GM19043 (cell line): Measurements from ENCODE around the gene ACSS1.

ENCODE experiments used
- ATAC-seq: cut with Tn5 transposase; IDR thresholded peaks from one replicate; pipeline ENCODE4 v1.9.1; 2021; ENCODE audit warnings: low read depth; ENCODE audit not compliant: unreplicated experiment

Gene ACSS1

DNA sequence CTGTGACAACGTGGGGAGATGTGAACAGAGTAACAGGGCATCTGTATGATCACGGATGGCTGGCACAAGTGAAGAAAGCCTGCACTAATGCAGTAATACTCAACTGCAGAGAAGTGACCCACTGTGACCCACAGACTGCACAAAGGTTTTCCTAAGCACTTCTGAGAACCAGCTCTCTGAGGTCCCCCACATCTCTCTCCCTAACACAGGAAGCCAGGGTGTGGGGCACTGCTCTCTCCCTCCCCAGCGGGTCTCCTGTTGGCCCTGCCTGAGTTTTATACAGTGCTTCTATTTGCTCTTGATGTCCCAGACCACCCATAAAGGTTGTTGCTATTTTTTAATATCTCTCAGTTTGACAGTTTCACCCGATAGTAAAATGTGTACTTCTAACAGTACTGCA lies 76.7 kb downstream of the ACSS1 start:
- ATAC-seq, result no peak

DNA sequence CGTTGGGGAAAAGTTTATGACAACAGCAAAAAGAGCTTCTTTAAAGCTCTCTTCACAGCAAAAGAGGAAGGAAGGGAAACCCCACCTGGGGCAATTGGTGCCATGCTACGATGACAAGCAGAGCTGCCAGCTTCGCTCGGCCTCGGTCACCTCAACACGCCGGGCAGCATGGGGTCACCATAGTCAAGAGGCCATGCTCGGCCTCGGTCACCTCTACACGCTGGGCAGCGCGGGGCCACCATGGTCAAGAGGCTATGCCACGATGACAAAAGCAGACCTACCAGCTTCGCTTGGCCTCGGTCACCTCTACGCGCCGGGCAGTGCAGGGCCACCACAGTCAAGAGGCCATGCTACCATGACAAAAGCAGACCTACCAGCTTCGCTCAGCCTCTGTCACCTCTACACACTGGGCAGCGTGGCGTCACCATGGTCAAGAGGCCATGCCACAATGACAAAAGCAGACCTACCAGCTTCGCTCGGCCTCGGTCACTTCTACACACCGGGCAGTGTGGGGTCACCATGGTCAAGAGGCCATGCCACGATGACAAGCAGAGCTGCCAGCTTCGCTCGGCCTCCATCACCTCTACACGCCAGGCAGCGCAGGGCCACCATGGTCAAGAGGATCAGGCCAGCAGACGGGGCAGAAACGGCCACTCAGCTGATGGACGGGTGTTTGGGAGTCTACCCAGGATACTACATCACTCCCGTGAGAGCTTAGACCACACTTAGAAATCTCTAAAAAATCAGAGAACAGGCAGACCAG lies 77.5 kb downstream of the ACSS1 start:
- no peak for ATAC-seq

DNA sequence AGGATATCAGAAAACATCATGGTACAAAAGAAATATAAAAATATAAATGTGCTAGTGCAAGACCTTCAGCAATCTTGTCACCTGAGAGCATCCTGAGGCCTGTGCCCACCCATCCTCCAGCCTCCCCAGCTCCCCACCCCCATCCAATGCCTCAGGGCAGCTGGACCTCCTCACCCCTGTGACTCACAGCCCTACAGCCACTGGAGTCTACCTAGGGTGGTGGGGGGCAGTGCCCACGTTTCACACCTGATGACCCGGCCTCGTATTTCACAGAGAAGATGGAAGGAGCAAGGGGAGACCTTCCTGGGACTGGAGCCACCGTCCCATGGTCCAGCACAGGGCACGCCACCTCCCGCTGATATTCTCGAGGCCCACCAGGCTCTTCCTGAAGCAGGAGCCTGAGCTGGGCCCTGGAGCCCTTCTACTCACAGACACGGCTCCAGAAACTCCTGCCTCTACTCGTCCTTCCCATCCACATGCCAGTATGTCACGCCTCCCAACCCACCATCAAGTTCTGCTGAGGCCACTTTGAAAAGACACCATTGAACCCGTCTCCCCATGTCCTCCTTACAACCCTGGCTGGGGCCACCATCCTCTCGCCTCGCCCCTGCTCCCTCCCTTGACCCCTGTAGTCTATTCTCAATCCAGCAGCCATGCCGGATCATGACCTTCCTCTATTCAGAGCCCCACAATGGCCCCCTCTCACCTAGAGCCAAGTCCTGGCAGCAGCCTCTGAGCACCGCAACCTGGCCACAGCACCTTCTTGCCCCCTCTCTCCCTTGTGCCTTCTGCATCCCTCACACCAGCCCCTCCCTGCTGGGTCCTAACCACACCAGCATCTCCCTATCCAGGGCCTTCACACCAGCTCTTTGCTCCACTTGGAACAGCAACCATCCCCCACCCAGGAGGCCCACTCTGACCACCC lies 78.6 kb downstream of the ACSS1 start:
- no peak for ATAC-seq

- ATAC-seq, result no peak
Measured at GRCh38 chr20:24978513-24978912, 79.4 kb downstream of the ACSS1 start.

DNA sequence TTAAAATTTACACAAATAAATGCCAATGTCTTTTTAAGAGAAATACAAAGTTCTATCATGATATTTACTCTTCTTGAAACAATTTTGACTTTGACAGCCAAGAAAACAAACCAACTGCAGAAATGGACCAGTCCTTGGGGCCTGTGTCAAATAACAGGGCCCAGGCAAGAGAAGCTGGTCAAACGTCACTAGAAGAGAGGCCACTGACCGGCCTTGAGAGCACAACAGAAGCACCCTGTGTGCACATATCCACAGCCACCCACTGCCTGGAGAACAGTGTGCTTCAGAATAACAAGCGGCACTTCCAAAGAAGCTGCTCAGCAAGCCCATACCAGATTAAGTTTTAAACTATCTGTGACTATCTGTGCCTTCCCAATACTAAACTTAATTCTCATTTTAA lies 80.1 kb downstream of the ACSS1 start:
- ATAC-seq, result no peak

- no peak for ATAC-seq
Measured at GRCh38 chr20:24977336-24977735, 80.6 kb downstream of the ACSS1 start.

- no peak for ATAC-seq
Measured at GRCh38 chr20:24972341-24972740, 85.6 kb downstream of the ACSS1 start.

- ATAC-seq, result no peak
Measured at GRCh38 chr20:24971376-24972101, 86.4 kb downstream of the ACSS1 start.

DNA sequence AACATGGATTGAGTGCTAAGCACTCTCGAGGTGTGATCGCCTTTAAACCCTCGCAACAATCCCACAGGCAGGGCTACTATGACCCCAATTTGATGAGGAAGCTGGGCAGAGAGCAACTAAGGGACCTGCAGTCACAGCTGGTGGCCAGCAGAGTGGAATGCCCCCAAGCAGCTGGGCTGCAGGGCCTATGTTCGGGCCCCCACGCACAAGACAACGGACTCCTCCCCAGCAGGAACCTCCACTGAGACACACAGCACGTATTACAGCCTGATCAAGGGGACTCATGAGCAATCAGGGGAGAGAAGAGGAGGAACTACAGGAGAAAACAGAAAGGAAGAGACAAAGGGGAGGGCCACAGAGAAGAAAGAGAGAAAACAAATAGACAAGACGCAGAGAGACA lies 87.2 kb downstream of the ACSS1 start:
- ATAC-seq, result no peak

GRCh38 chr20:24970030-24970553 lies 87.8 kb downstream of the ACSS1 start:
- no peak for ATAC-seq

- ATAC-seq, result no peak
Measured at GRCh38 chr20:24969186-24970029, 88.5 kb downstream of the ACSS1 start.

DNA sequence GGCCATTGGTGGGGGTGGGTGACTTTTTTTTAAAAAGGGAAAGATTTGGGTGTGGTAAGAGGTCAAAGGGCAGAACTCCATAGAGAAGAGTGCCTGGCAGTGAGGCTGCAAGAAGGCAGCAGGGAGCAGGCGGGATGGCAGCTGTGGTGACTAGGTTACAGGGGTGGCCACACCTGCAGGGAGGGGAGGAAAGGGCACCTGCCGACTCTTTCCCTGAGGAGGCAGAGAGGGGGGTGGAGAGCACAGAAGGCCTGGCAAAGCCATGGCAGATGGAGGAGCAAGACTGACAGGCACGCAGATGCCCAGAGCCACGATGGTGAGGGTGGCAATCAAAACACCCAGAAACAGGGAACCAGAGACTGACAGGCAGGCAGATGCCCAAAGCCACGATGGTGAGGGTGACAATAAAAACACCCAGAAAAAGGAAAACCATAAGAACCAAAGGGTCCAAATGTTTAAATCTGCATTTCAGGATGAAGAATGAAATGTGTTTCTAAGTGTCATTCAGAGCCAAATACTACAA lies 89.6 kb downstream of the ACSS1 start:
- no peak for ATAC-seq

- ATAC-seq, result no peak
Measured at GRCh38 chr20:24966317-24967012, 91.5 kb downstream of the ACSS1 start.

DNA sequence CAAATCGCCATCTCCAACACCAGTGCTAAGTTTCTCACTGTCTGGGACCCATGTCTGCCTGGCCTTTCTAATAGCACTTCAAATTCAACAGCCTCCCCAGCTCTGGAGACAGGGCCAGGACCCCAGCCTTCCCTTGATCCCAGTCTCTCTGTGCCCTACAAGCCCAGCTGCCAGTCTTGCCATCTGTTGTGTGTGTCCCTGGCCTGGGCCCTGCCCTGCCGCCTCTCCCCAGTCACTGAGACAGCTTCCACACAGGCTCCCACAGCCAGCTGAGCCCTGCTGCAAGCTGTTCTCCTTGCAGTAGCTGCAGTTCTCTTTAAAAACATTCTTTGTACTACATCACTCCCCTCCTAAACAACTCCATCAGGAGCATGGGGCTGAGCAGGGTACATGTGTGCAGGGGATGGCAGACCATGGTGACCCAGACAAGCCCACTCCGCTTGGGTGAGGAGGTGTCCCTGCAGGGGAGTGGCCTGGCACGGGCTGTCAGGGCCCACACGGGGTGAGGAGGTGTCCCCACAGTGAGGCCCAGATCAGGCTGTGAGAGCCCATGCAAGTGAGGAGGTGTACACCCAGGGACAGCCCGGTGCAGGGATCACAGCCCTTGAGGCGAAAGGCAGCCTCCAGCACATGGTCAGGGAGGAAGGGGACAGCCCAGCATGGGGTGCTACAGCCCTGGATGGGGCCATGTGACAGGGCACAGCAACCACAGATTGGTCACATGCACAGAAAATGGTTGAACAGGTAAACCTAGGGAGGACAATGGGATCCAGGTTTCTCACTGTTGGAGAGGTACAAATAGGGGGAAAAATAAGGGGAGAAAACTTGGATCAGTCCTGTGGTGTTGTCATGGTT lies 92.6 kb downstream of the ACSS1 start:
- ATAC-seq, result no peak

- no peak for ATAC-seq
Measured at GRCh38 chr20:24964506-24964840, 93.5 kb downstream of the ACSS1 start.

GRCh38 chr20:24963672-24964505 lies 94.0 kb downstream of the ACSS1 start:
- no peak for ATAC-seq

DNA sequence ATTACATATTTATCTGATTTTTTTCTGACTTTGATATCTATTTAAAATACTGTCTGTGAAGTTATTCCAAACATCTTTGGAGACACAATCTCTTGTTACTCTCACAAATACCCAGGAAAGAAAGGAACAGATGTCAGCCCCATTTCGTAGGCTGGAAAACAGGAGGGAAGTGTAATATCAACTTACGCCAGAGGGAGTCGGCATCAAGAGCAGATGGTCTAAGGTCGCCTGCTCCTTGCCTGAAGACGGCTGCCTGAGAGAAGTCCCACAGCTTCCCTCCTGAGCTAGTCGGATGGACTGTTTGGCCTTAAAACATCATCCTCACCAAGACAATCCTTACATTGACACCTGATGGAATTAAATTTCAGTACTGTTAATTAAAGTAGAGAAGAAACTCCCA lies 95.4 kb downstream of the ACSS1 start:
- ATAC-seq, result no peak

GRCh38 chr20:24962182-24962492 lies 95.8 kb downstream of the ACSS1 start:
- no peak for ATAC-seq
